ENCODE results near the gene HSPA5. TPM values are rescaled to one million over a fixed set of nuclear protein-coding genes. Genes with fewer than 3 reads are reported as not detected.
"Not testable (repeated sequence)": the region's sequence is repeated elsewhere in the genome, so short reads cannot be mapped to it uniquely, and the experiment has no call there.

HSPA5 gene
- polyA plus RNA-seq, 1 donor = 135 TPM

GRCh38 chr9:125241863-125242739 is 958 bp upstream of the HSPA5 start:
- no peak for DNase-seq

- peak; percentile 54 for DNase-seq
These were observed 519 bp downstream of the HSPA5 start for GRCh38 chr9:125240649-125240999.

GRCh38 chr9:125239631-125240597 is 1.2 kb downstream of the HSPA5 start:
- no peak for DNase-seq

GRCh38 chr9:125238915-125239446 is 2.2 kb downstream of the HSPA5 start:
- DNase-seq = no peak

GRCh38 chr9:125238127-125238914 is 2.8 kb downstream of the HSPA5 start:
- DNase-seq = no peak

GRCh38 chr9:125236520-125237159 is 4.5 kb downstream of the HSPA5 start:
- not testable (repeated sequence) for DNase-seq

GRCh38 chr9:125235804-125236519 is 5.2 kb downstream of the HSPA5 start:
- no peak for DNase-seq

- DNase-seq = not testable (repeated sequence)
These were observed 7.0 kb downstream of the HSPA5 start for GRCh38 chr9:125234099-125234498.

GRCh38 chr9:125233678-125234077 is 7.5 kb downstream of the HSPA5 start:
- DNase-seq = no peak

- DNase-seq = no peak
These were observed 13.4 kb downstream of the HSPA5 start for GRCh38 chr9:125227761-125228160.

GRCh38 chr9:125224858-125225257 is 16.3 kb downstream of the HSPA5 start:
- not testable (repeated sequence) for DNase-seq

GRCh38 chr9:125218621-125219020 is 22.5 kb downstream of the HSPA5 start:
- DNase-seq = no peak

- no peak for DNase-seq
These were observed 27.0 kb downstream of the HSPA5 start for GRCh38 chr9:125214186-125214585.

GRCh38 chr9:125204477-125204876 is 36.7 kb downstream of the HSPA5 start:
- no peak for DNase-seq

GRCh38 chr9:125202846-125203618 is 38.1 kb downstream of the HSPA5 start:
- DNase-seq = no peak

GRCh38 chr9:125200216-125201047 is 40.7 kb downstream of the HSPA5 start, which contains the start of gene RABEPK:
Gene RABEPK (plus strand): TSS chr9:125200542. CDS start chr9:125203014, 2,472 bp downstream.
- DNase-seq = peak; percentile 97

GRCh38 chr9:125195591-125195990 is 45.6 kb downstream of the HSPA5 start:
- DNase-seq = not testable (repeated sequence)

GRCh38 chr9:125194466-125194865 is 46.7 kb downstream of the HSPA5 start:
- not testable (repeated sequence) for DNase-seq

GRCh38 chr9:125190361-125190801 is 50.8 kb downstream of the HSPA5 start:
- no peak for DNase-seq

Data from hindlimb muscle (tissue), 1 donor.